Measurements from ENCODE around the gene STRN.

GRCh38 chr2:36921984-36922383, 44.4 kb downstream of the STRN start:
- TF ChIP-seq ZNF562 (CRISPR knock-in tag; IDR thresholded peaks at IDR 0.05; ENCODE audit: borderline replicate concordance) (no peak), ZNF660 (CRISPR knock-in tag; IDR thresholded peaks at IDR 0.05; ENCODE audit: borderline replicate concordance, low read depth) (no peak), KLF9 (CRISPR knock-in tag; IDR thresholded peaks at IDR 0.05; ENCODE audit: low read depth) (no peak), KDM2A (CRISPR knock-in tag; IDR thresholded peaks at IDR 0.05; ENCODE audit: borderline replicate concordance, low read depth) (no peak)
- TF ChIP-seq, protein P1, sequence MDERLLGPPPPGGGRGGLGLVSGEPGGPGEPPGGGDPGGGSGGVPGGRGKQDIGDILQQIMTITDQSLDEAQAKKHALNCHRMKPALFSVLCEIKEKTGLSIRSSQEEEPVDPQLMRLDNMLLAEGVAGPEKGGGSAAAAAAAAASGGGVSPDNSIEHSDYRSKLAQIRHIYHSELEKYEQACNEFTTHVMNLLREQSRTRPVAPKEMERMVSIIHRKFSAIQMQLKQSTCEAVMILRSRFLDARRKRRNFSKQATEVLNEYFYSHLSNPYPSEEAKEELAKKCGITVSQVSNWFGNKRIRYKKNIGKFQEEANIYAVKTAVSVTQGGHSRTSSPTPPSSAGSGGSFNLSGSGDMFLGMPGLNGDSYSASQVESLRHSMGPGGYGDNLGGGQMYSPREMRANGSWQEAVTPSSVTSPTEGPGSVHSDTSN (CRISPR knock-in tag; IDR thresholded peaks at IDR 0.05) = no peak
